ENCODE results near the gene CDK5R1.
"Not testable (repeated sequence)": the region's sequence is repeated elsewhere in the genome, so short reads cannot be mapped to it uniquely, and the experiment has no call there.

CDK5R1 gene

GRCh38 chr17:32445074-32445415, 41.7 kb upstream of the CDK5R1 start:
- DNase-seq = peak; percentile 27

DNA sequence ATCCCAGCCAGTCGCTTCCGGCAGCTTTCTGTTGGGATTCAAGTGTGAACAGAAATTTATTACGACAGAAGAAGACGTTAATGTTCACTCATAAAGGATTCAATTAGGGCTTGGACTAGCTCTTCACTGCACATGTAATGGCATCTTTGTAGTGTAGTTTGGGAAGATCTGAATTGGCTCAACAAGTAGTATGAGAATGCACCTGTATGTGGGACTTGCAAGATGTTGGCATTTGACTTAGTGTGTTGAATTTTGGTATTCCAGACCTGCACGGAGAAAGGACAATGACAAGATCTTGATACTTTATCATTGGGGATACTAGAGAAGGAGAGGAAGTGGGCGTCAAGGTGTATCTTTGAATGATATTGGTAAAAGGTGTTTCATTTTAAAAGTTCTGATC, 41.3 kb upstream of the CDK5R1 start:
- H3K4me3 ChIP-seq (ENCODE audit: low read depth, low read length) = peak overlapping the region; percentile 99
- TF ChIP-seq, protein P1, sequence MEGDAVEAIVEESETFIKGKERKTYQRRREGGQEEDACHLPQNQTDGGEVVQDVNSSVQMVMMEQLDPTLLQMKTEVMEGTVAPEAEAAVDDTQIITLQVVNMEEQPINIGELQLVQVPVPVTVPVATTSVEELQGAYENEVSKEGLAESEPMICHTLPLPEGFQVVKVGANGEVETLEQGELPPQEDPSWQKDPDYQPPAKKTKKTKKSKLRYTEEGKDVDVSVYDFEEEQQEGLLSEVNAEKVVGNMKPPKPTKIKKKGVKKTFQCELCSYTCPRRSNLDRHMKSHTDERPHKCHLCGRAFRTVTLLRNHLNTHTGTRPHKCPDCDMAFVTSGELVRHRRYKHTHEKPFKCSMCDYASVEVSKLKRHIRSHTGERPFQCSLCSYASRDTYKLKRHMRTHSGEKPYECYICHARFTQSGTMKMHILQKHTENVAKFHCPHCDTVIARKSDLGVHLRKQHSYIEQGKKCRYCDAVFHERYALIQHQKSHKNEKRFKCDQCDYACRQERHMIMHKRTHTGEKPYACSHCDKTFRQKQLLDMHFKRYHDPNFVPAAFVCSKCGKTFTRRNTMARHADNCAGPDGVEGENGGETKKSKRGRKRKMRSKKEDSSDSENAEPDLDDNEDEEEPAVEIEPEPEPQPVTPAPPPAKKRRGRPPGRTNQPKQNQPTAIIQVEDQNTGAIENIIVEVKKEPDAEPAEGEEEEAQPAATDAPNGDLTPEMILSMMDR (IDR thresholded peaks at IDR 0.05; ENCODE audit: low read depth, low read length) = no peak
- H3K9me3 ChIP-seq (ENCODE audit: severe bottlenecking) = peaks cover 2% of the 10 kb centered on the region
- H3K36me3 ChIP-seq = peaks cover 50% of the 10 kb centered on the region
- DNase-seq = no peak
- no peaks in the 10 kb centered on the region for H3K27me3 ChIP-seq (ENCODE audit: insufficient read depth, low read depth, severe bottlenecking)
- peak overlapping the region; percentile 90 for H3K27ac ChIP-seq

More at GRCh38 chr17:32445074-32445415, 41.7 kb upstream of the CDK5R1 start:
- H3K4me3 ChIP-seq (ENCODE audit: low read depth, low read length) = peak overlapping the region; percentile 99
- peaks cover 49% of the 10 kb centered on the region for H3K36me3 ChIP-seq
- TF ChIP-seq, protein P1 (IDR thresholded peaks at IDR 0.05; ENCODE audit: low read depth, low read length) = no peak
- peak overlapping the region; percentile 90 for H3K27ac ChIP-seq
- H3K27me3 ChIP-seq (ENCODE audit: insufficient read depth, low read depth, severe bottlenecking) = no peaks in the 10 kb centered on the region
- H3K9me3 ChIP-seq (ENCODE audit: severe bottlenecking) = peaks cover 2% of the 10 kb centered on the region

DNA sequence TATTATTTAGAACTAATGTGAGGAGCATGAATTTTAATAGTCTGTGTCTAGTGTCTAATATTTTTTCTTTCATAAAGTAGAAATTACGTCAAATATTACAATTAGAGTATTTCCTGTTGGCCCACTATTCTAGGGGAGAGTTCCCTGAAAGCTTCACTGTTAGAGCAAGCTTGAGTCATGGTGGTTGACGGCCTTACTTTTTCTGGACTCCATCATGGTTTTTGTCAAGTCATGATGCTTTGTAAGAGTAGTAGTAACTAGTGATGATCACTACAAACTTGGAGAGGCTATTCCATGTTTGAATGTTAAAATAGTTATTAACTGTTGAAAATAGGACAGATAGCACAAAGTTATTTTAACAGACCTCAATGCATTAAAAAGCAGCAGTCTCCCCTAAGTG, 40.8 kb upstream of the CDK5R1 start:
- H3K27me3 ChIP-seq (ENCODE audit: insufficient read depth, low read depth, severe bottlenecking) = no peaks in the 10 kb centered on the region
- peaks cover 2% of the 10 kb centered on the region for H3K9me3 ChIP-seq (ENCODE audit: severe bottlenecking)
- no peak for DNase-seq
- TF ChIP-seq, protein P1 (IDR thresholded peaks at IDR 0.05; ENCODE audit: low read depth, low read length) = no peak
- no peak overlapping the region for H3K27ac ChIP-seq
- peaks cover 50% of the 10 kb centered on the region for H3K36me3 ChIP-seq
- H3K4me3 ChIP-seq (ENCODE audit: low read depth, low read length) = no peak overlapping the region

DNA sequence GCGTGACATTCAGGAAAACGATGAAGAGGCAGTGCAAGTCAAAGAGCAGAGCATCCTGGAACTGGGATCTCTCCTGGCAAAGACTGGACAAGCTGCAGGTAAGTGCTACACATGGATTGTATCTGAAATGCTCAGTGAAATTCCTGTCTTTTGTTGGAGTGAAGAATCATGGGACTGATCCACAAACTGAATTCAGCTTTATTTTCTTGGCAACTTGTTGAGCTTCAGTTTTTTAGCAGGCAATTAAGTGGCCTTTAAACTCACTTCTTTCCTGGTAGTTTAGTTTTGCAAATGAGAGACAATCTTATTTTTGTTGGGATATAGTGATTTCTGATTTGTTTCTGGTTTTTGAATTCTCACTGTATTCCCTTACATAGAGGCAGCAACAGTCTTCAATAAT, 39.8 kb upstream of the CDK5R1 start:
- no peak overlapping the region for H3K27ac ChIP-seq
- peaks cover 58% of the 10 kb centered on the region for H3K36me3 ChIP-seq
- TF ChIP-seq, protein P1 (IDR thresholded peaks at IDR 0.05; ENCODE audit: low read depth, low read length) = no peak
- DNase-seq = no peak
- no peak overlapping the region for H3K4me3 ChIP-seq (ENCODE audit: low read depth, low read length)
- H3K9me3 ChIP-seq (ENCODE audit: severe bottlenecking) = peaks cover 2% of the 10 kb centered on the region
- H3K27me3 ChIP-seq (ENCODE audit: insufficient read depth, low read depth, severe bottlenecking) = no peaks in the 10 kb centered on the region

DNA sequence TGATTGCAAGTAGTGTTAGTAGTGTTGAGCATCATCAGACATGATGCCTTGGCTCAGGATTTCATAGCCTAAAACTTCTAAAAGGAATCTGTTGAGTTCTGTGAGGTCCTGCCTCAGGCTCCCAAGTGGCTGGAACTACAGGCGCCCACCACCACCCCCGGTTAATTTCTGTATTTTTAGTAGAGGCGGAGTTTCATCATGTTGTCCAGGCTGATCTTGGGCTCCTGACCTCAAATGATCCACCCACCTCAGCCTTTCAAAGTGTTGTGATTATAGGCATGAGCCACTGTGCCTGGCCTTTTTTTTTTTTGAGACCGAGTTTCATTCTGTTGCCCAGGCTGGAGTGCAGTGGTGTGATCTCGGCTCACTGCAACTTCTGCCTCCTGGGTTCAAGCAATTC, 36.8 kb upstream of the CDK5R1 start:
- no peak overlapping the region for H3K4me3 ChIP-seq (ENCODE audit: low read depth, low read length)
- H3K36me3 ChIP-seq = peaks cover 84% of the 10 kb centered on the region
- TF ChIP-seq, protein P1 (IDR thresholded peaks at IDR 0.05; ENCODE audit: low read depth, low read length) = no peak
- H3K27me3 ChIP-seq (ENCODE audit: insufficient read depth, low read depth, severe bottlenecking) = no peaks in the 10 kb centered on the region
- no peaks in the 10 kb centered on the region for H3K9me3 ChIP-seq (ENCODE audit: severe bottlenecking)
- no peak overlapping the region for H3K27ac ChIP-seq
- DNase-seq = no peak

- H3K4me3 ChIP-seq (ENCODE audit: low read depth, low read length); H3K9me3 ChIP-seq (ENCODE audit: severe bottlenecking); H3K27me3 ChIP-seq (ENCODE audit: insufficient read depth, low read depth, severe bottlenecking); H3K27ac ChIP-seq; DNase-seq: not testable (repeated sequence)
- peaks cover 88% of the 10 kb centered on the region for H3K36me3 ChIP-seq
These were observed 36.4 kb upstream of the CDK5R1 start for GRCh38 chr17:32450379-32450778.

Data from WERI-Rb-1 (cell line).